ENCODE data around the gene NDST3.

DNA sequence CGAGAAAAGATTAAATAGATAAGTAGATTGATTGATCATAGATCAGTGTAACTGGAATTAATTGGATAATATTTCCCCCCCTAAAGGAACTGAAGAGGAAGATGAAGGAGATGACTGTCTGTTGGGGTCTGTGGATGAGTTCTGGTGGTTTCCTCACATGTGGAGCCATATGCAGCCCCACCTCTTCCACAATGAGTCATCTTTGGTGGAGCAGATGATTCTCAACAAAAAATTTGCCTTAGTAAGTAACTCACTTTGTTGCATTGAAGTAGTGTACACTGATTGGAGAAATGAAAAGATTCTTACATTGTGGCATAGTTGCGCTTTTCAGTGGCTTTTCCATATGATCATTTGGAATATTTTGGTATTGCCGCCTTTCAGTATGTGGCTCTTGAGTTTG is 80.4 kb downstream of the NDST3 start:
- TF ChIP-seq, protein P1, sequence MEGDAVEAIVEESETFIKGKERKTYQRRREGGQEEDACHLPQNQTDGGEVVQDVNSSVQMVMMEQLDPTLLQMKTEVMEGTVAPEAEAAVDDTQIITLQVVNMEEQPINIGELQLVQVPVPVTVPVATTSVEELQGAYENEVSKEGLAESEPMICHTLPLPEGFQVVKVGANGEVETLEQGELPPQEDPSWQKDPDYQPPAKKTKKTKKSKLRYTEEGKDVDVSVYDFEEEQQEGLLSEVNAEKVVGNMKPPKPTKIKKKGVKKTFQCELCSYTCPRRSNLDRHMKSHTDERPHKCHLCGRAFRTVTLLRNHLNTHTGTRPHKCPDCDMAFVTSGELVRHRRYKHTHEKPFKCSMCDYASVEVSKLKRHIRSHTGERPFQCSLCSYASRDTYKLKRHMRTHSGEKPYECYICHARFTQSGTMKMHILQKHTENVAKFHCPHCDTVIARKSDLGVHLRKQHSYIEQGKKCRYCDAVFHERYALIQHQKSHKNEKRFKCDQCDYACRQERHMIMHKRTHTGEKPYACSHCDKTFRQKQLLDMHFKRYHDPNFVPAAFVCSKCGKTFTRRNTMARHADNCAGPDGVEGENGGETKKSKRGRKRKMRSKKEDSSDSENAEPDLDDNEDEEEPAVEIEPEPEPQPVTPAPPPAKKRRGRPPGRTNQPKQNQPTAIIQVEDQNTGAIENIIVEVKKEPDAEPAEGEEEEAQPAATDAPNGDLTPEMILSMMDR (IDR thresholded peaks at IDR 0.05) = no peak
- TF ChIP-seq POLR2A (IDR thresholded peaks at IDR 0.05) = no peak
- TF ChIP-seq POLR2AphosphoS5 (IDR thresholded peaks at IDR 0.05) = no peak

Data from breast epithelium (tissue), 3 donors.